Measurements from ENCODE around the gene ERCC6.

DNA sequence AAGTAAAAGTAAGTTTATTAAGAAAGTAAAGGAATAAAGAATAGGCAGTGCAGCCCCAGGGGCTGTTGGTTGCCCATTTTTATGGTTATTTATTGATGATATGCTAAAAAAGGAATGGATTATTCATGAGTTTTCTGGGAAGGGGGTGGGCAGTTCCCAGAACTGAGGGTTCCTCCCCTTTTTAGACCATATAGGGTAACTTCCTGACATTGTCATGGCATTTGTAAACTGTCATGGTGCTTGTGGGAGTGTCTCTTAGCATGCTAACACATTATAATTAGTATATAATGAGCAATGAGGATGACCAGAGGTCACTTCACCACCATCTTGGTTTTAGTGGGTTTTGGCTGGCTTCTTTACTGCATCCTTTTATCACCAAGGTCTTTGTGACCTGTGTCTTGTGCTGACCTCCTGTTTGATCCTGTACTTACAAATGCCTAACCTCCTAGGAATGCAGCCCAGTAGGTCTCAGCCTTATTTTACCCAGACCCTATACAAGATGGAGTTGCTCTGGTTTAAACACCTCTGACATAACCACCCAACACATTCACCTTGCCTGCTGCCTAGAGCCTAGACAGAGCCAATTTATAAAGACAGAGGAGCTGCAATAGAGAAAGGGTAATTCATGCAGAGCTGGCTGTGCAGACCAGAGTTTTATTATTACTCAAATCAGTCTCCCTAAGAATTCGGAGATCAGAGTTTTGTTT lies 10.9 kb upstream of the ERCC6 start:
- TF ChIP-seq, protein P1, sequence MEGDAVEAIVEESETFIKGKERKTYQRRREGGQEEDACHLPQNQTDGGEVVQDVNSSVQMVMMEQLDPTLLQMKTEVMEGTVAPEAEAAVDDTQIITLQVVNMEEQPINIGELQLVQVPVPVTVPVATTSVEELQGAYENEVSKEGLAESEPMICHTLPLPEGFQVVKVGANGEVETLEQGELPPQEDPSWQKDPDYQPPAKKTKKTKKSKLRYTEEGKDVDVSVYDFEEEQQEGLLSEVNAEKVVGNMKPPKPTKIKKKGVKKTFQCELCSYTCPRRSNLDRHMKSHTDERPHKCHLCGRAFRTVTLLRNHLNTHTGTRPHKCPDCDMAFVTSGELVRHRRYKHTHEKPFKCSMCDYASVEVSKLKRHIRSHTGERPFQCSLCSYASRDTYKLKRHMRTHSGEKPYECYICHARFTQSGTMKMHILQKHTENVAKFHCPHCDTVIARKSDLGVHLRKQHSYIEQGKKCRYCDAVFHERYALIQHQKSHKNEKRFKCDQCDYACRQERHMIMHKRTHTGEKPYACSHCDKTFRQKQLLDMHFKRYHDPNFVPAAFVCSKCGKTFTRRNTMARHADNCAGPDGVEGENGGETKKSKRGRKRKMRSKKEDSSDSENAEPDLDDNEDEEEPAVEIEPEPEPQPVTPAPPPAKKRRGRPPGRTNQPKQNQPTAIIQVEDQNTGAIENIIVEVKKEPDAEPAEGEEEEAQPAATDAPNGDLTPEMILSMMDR (IDR thresholded peaks at IDR 0.05) = no peak
- TF ChIP-seq POLR2A (IDR thresholded peaks at IDR 0.05) = no peak

Measured in vagina (tissue), 2 donors.